Measurements from ENCODE around the gene RCAN1. TPM values are rescaled to one million over a fixed set of nuclear protein-coding genes. Genes with fewer than 3 reads are reported as not detected.
"Not testable (repeated sequence)": the region's sequence is repeated elsewhere in the genome, so short reads cannot be mapped to it uniquely, and the experiment has no call there.

RCAN1 gene
- total and polyA plus RNA-seq, 2 of the 4 experiments (the other 2 are of a cell fraction) = 53.5 to 175 TPM

DNA sequence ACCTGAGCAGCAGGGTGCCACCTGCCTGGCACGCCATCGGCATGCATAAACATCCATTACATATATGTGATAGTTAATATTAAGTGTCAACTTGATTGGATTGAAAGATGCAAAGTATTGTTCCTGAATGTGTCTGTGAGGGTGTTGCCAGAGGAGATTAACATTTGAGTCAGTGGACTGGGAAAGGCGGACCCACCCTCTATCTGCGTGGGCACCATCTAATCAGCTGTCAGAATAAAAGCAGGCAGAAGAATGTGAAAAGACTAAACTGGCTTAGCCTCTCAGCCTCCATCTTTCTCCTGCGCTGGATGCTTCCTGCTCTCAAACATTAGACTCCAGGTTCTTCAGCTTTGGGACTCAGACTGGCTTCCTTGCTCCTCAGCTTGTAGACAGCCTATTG is 10.0 kb downstream of the RCAN1 start:
- H3K9ac ChIP-seq (ENCODE audit: low read depth, low read length); H3K27me3 ChIP-seq (ENCODE audit: control insufficient read depth, insufficient read depth, low read length); H2AFZ ChIP-seq (replicated peaks; ENCODE audit: low read length, poor library complexity); H4K20me1 ChIP-seq (ENCODE audit: insufficient read depth, low read length); POLR2A ChIA-PET (ENCODE audit: unreplicated experiment); H3K18ac ChIP-seq (ENCODE audit: low read depth, low read length); H2BK15ac ChIP-seq (ENCODE audit: low read depth, low read length); H3K9me1 ChIP-seq (ENCODE audit: insufficient read depth, low read length); H3K4ac ChIP-seq (ENCODE audit: low read depth, low read length); H3K56ac ChIP-seq (ENCODE audit: extremely low read depth, insufficient read depth, low read length); H2BK120ac ChIP-seq (ENCODE audit: low read depth, low read length); H3K4me3 ChIP-seq (ENCODE audit: insufficient read depth, low read depth, low read length); H3K36me3 ChIP-seq (ENCODE audit: control insufficient read depth, insufficient read depth, low read length); H2BK20ac ChIP-seq (ENCODE audit: low read depth, low read length); BruUV-seq (replicated peaks); dilution Hi-C loops (cut with HindIII; ENCODE audit: low sequenced_read_pairs, unreplicated experiment); DNase-seq; H4K5ac ChIP-seq (ENCODE audit: low read depth, low read length); H4K91ac ChIP-seq (ENCODE audit: insufficient read depth, low read depth, low read length); H3K14ac ChIP-seq (replicated peaks; ENCODE audit: low read depth, low read length); H2AK5ac ChIP-seq (ENCODE audit: low read depth, low read length); H3K4me2 ChIP-seq (ENCODE audit: low read depth, low read length); H4K8ac ChIP-seq (ENCODE audit: low read depth in 2 of 2, low read length in 2 of 2); ATAC-seq (ENCODE audit: low read depth); CTCF ChIA-PET; H3K9me3 ChIP-seq (ENCODE audit: control insufficient read depth, insufficient read depth, low read length); H3K4me1 ChIP-seq (ENCODE audit: control insufficient read depth, insufficient read depth, low read length); H3K23ac ChIP-seq (ENCODE audit: low read depth, low read length); H3K27ac ChIP-seq (ENCODE audit: insufficient read depth, low read length); H2BK5ac ChIP-seq (ENCODE audit: low read depth, low read length, poor library complexity, severe bottlenecking); H2AK9ac ChIP-seq (replicated peaks; ENCODE audit: low read depth, low read length, poor library complexity): not testable (repeated sequence)
- peaks cover 9 to 12% of the 10 kb centered on the region in 2 experiments; a peak in 3 of 4 replicates for H3K79me1 ChIP-seq (ENCODE audit: low read depth in 1 of 2, low read length in 2 of 2)
- intact Hi-C loops (cut with micrococcal nuclease) (loop anchor here (5.0 kb wide), 1 partner anchor 78 kb away; no protein-coding TSS in a partner anchor), in situ Hi-C loops (cut with MboI; ENCODE audit: low sequenced_read_pairs) (loop anchor here (25.0 kb wide), 1 partner anchor 693 kb away; the partner anchor contains the start of gene ATP5PO)
- WGBS, 2 experiments (ENCODE audit: extremely low coverage in 2 of 2, insufficient read length in 1 of 2) = 80% methylated on average over 1 of the region's 5 CpGs; no CpG with 5 or more reads in 1 of the 2 experiments

All from IMR-90 (cell line).